ENCODE measurements around the gene LVRN.

The LVRN gene

GRCh38 chr5:116025866-116026265, 63.6 kb downstream of the LVRN start:
- no peak for DNase-seq

DNA sequence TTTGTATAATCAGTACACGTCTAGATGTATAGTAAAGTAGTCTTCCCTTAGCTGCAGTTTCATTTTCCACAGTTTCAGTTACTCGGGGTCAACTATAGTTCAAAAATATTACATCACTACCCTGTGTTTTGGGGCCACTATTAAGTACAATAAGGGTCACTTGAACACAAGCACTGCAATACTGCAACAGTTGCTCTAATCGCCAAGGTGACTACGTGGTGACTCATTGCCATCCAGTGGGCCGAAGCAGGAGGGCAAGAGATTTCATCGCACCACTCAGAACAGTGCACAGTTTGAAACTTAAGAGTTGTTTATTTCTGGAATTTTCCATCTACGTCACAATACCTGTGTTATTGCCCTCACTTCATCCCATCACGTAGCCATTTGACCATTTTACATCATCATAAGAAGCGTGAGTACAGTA, 69.8 kb downstream of the LVRN start, which contains the start of gene ARL14EPL:
TSS of gene ARL14EPL (plus strand) at position 379 of the 424 bp plus-strand sequence. CDS start 18,994 bp downstream, outside the sequence.
- DNase-seq = peak; percentile 74 to 76

- DNase-seq = no peak
Measured at GRCh38 chr5:116032991-116033390, 70.7 kb downstream of the LVRN start.

- peak in 1 of 2 donors; percentile 18 for DNase-seq
Measured at GRCh38 chr5:116035123-116035522, 72.8 kb downstream of the LVRN start.

DNA sequence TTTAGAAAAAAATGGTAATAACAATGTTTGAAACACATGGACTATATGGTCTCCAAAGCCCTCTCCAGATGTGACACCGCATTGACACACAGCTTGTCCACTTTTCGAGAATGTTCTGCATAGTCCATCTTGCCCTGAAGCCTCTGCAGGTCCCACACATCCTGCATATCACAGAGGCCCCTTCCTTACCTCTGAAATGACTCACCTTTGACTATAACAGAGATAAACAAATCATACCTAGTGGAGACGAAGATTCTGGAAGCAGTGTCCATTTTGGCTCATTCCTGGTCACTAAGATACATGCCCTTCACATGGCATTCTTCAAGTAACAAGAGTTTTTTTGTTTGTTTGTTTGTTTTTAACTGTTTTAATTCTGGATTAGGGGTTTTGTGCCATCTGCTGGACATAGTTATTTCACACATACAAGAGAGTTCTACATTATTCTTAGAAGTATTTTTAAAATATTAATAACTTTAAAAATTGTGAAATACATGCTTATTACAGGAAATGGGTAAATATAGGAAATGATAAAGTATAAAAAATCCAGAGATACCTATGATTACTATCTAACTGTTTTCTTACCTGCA, 75.1 kb downstream of the LVRN start:
- DNase-seq = no peak

DNA sequence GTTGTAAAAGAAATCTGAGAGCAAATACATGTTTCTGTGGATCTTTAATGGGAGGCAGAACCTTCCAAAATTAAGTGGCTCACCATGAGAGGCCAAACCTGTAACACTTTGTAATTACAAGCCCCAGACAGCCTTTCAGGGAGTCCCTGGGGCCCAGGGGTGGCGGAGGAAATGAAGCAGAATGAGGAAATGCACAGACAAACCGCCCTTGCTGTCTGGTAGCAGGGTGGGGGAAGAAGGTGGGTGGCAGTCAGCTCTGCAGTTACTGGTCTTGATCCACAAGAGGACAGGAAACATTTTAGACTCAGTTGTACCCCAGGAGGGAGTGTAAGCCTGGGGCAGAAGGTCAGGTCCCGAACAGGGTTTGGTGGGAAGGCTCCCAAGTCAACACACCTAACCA, 76.5 kb downstream of the LVRN start:
- peak; percentile 42 to 65 for DNase-seq

DNA sequence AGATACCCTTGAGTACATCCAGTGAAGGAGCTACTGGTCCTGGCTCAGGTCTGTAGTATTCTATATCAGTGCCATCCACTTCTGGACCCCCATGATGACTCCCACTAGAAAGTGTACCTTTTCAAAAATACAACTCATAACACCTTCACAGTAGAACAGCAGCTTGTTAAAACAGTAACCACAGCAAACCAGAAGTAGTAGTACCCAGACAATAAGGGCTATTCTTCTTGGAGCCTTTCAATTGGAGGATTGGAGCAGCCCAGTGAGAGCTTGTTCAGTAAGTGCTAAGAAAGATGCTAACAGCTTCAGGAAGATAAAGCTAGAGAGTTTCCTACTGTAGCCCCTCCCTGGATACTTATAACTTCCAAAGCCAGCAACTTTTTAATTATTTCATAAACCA, 80.1 kb downstream of the LVRN start:
- no peak for DNase-seq

DNA sequence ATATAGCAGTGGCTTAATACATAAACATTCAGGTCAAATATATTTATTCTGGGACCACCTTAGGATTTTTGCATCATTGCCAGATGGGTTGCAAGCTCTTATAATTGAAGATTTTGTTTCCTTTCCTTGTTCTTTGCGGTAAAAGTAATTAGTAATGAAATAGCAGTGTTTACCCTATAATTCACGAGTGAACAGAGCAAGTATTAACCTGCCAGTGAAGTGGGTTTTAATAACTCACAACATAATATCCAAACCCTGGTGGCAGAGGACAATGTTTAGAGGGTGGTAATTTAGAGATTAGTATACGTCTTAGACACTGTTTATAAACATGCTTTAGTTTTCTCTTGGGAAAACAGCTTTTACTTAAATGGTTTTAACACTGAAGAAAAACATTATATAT, 81.8 kb downstream of the LVRN start:
- DNase-seq = no peak

GRCh38 chr5:116045821-116046220, 83.5 kb downstream of the LVRN start:
- no peak for DNase-seq

DNA sequence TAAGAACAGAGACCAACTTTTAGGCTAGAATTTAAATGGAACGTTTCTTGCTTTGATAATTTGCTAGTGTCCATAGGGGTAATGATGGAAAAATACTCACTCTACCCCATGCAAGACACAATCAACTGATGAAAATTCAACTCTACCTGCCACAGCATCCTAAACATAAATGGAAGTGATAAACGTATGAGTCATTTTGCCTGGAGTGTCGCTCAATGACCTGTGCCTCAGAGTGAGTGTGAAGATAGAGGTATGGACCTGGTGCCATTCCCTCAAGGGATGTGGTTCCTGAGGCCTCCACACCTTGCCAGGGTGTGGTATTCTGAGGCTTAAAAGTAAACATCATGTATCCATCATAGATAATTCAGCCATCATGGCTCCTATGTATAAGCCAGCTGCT, 84.0 kb downstream of the LVRN start:
- DNase-seq = no peak

- no peak for DNase-seq
Measured at GRCh38 chr5:116046823-116047222, 84.5 kb downstream of the LVRN start.

GRCh38 chr5:116058346-116058936, 96.2 kb downstream of the LVRN start:
- DNase-seq = no peak

DNA sequence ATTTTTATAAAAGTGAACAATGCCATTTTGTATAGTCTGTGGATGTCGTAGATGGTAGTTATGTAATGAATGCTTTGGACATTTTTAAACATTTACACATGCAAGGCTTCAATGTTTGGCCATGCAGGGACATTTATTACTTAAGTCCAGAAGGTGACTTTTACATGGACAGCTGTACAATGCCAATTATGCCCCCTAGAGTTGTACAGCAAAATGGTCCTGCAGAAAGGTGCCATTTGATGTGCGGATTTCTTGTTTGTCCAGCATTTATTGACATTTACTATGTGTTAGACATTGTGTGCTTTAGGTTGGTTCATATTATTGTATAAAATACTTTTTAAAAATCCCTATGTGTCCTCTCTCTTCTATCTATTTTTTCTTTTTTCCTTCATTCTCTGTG, 100.1 kb downstream of the LVRN start:
- no peak for DNase-seq

- no peak for DNase-seq
Measured at GRCh38 chr5:116063950-116064349, 101.7 kb downstream of the LVRN start.

- peak; percentile 52 to 57 for DNase-seq
Measured at GRCh38 chr5:116068028-116068632, 105.9 kb downstream of the LVRN start.

DNA sequence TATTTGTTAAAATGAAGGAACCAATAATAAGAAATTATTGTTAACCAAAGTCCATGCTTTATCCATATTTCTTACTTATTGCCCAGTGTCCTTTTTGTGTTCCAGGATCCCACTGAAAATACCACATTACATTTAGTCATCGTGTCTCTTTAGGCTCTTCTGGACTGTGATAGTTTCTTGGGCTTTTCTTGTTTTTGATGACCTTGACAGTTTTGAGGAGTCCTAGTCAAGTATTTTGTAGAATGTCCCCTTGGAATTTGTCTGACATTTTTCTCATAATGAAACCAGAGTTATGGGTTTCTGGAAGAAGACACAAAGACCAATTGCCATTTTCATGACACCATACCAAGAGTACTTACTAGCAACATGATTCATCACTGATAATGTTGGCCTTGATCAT, 108.9 kb downstream of the LVRN start:
- DNase-seq = no peak

GRCh38 chr5:116075191-116075831, 113.0 kb downstream of the LVRN start:
- peak in 1 of 2 donors; percentile 19 for DNase-seq

- DNase-seq = peak; percentile 32 to 55
Measured at GRCh38 chr5:116076496-116076895, 114.2 kb downstream of the LVRN start.
